NB4 (cell line): ENCODE data around the gene TPCN1.

Experiments used
- MAX ChIP-seq: IDR thresholded peaks from 2 replicates; pipeline ENCODE4 v1.6.1; 2011; ENCODE audit warnings: low read depth, low read length
- MYC ChIP-seq: IDR thresholded peaks from 2 replicates; pipeline ENCODE4 v1.6.1; 2011; ENCODE audit warnings: low read depth, low read length
- POLR2A ChIP-seq: IDR thresholded peaks from 2 replicates; pipeline ENCODE4 v1.6.1; 2011; ENCODE audit warnings: mild to moderate bottlenecking; ENCODE audit not compliant: insufficient read length; ENCODE audit errors: extremely low read depth
- TF ChIP-seq, protein P1 (sequence below): IDR thresholded peaks from one replicate; pipeline ENCODE4 v1.5.1; 2012; ENCODE audit warnings: low read depth, low read length

- TF ChIP-seq POLR2A (no peak), MYC (no peak), MAX (no peak)
- TF ChIP-seq, protein P1, sequence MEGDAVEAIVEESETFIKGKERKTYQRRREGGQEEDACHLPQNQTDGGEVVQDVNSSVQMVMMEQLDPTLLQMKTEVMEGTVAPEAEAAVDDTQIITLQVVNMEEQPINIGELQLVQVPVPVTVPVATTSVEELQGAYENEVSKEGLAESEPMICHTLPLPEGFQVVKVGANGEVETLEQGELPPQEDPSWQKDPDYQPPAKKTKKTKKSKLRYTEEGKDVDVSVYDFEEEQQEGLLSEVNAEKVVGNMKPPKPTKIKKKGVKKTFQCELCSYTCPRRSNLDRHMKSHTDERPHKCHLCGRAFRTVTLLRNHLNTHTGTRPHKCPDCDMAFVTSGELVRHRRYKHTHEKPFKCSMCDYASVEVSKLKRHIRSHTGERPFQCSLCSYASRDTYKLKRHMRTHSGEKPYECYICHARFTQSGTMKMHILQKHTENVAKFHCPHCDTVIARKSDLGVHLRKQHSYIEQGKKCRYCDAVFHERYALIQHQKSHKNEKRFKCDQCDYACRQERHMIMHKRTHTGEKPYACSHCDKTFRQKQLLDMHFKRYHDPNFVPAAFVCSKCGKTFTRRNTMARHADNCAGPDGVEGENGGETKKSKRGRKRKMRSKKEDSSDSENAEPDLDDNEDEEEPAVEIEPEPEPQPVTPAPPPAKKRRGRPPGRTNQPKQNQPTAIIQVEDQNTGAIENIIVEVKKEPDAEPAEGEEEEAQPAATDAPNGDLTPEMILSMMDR, result no peak
Observed at GRCh38 chr12:113330505-113330904, 109.2 kb downstream of the TPCN1 start.
